ENCODE measurements around the gene FAHD2B. TPM values are rescaled to one million over a fixed set of nuclear protein-coding genes. Genes with fewer than 3 reads are reported as not detected.
"Not testable (repeated sequence)": the region's sequence is repeated elsewhere in the genome, so short reads cannot be mapped to it uniquely, and the experiment has no call there.

The FAHD2B gene
- total and polyA plus RNA-seq, 5 donors from 2014 or later = 12.9 to 22.9 (median 20.0) TPM

DNA sequence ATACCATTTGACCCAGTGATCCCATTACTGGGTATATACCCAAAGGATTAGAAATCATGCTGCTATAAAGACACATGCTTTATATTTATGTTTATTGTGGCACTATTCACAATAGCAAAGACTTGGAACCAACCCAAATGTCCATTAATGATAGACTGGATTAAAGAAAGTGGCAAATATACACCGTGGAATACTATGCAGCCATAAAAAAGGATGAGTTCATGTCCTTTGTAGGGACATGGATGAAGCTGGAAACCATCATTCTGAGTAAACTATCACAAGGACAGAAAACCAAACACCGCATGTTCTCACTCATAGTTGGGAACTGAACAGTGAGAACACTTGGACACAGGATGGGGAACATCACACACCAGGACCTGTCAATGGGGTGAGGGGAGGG, 12.2 kb upstream of the FAHD2B start:
- not testable (repeated sequence) for H3K27ac Mint-ChIP-seq; H3K36me3 Mint-ChIP-seq; H3K9me3 Mint-ChIP-seq; H3K4me3 Mint-ChIP-seq; H3K4me1 ChIP-seq (ENCODE audit: control insufficient read depth, insufficient read depth, low read length, poor library complexity, severe bottlenecking); H3K27ac ChIP-seq (ENCODE audit: insufficient read depth, low read length, poor library complexity, severe bottlenecking); ATAC-seq (ENCODE audit: low read depth in 2 of 2); H3K4me1 Mint-ChIP-seq; H3K4me3 ChIP-seq (ENCODE audit: low read depth, low read length); DNase-seq; H3K27me3 ChIP-seq (ENCODE audit: control insufficient read depth, insufficient read depth, low read length); H3K36me3 ChIP-seq (ENCODE audit: control insufficient read depth, insufficient read depth, low read length); H3K9me3 ChIP-seq (ENCODE audit: control insufficient read depth in 2 of 2, low read length in 2 of 2)
- peaks cover 57% of the 10 kb centered on the region for H3K27me3 Mint-ChIP-seq

- ATAC-seq (ENCODE audit: low read depth in 2 of 2); H3K27ac ChIP-seq (ENCODE audit: insufficient read depth, low read length, poor library complexity, severe bottlenecking); H3K4me3 ChIP-seq (ENCODE audit: low read depth, low read length); DNase-seq; H3K4me1 ChIP-seq (ENCODE audit: control insufficient read depth, insufficient read depth, low read length, poor library complexity, severe bottlenecking); H3K36me3 Mint-ChIP-seq; H3K27me3 ChIP-seq (ENCODE audit: control insufficient read depth, insufficient read depth, low read length); H3K9me3 Mint-ChIP-seq; H3K36me3 ChIP-seq (ENCODE audit: control insufficient read depth, insufficient read depth, low read length); H3K27ac Mint-ChIP-seq; H3K9me3 ChIP-seq (ENCODE audit: control insufficient read depth in 2 of 2, low read length in 2 of 2): not testable (repeated sequence)
- peaks cover 0 to 12% (median 3%) of the 10 kb centered on the region in 4 donors for H3K4me1 Mint-ChIP-seq
- peak overlapping the region in 1 of 4 donors; percentile 59 for H3K4me3 Mint-ChIP-seq
- H3K27me3 Mint-ChIP-seq = peaks cover 19% of the 10 kb centered on the region
These were observed 4.2 kb upstream of the FAHD2B start for GRCh38 chr2:97098786-97099372.

GRCh38 chr2:97095661-97096060, 979 bp upstream of the FAHD2B start:
- Mint-ChIP-seq H3K4me1 (peaks cover 0 to 15% (median 9%) of the 10 kb centered on the region in 4 donors), H3K4me3 (peak overlapping the region; percentile 74 to 83 (median 78)), H3K9me3 (peaks cover 0 to 1% (median 0%) of the 10 kb centered on the region in 7 donors), H3K36me3 (peaks cover under 1% of the 10 kb centered on the region), H3K27me3 (no peaks in the 10 kb centered on the region), H3K27ac (peak overlapping the region; percentile 18 to 88 (median 80))
- Histone ChIP-seq H3K27ac (ENCODE audit: insufficient read depth, low read length, poor library complexity, severe bottlenecking) (no peak overlapping the region), H3K4me1 (ENCODE audit: control insufficient read depth, insufficient read depth, low read length, poor library complexity, severe bottlenecking) (peaks cover 3% of the 10 kb centered on the region), H3K36me3 (ENCODE audit: control insufficient read depth, insufficient read depth, low read length) (no peaks in the 10 kb centered on the region), H3K27me3 (ENCODE audit: control insufficient read depth, insufficient read depth, low read length) (peaks cover 2% of the 10 kb centered on the region), H3K4me3 (ENCODE audit: low read depth, low read length) (no peak overlapping the region), H3K9me3 (ENCODE audit: control insufficient read depth in 2 of 2, low read length in 2 of 2) (no peaks in the 10 kb centered on the region)
- DNase-seq (no peak), ATAC-seq (ENCODE audit: low read depth in 2 of 2) (no peak)

GRCh38 chr2:97093983-97094771, 505 bp downstream of the FAHD2B start:
- not testable (repeated sequence) for H3K4me3 ChIP-seq (ENCODE audit: low read depth, low read length); DNase-seq; H3K27me3 Mint-ChIP-seq

DNA sequence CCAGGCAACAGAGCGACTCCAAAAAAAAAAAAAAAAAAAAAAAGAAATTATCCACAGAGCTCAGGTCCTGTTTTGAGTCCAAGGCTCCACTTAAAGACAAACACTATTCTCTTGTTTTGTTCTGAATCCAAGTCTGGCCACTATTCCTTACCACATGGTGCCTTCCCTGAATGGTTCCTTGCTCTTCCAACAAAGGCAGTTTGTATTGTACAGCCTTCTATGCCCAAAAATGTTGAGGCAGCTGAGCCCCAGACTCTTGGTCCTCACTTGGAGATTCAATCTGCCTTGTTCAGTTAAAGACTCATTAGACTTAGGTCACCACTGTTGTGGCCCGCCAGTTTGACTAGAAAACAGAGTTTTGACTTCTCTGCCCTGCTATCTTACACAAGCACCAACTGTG, 1.7 kb downstream of the FAHD2B start:
- H3K27me3 Mint-ChIP-seq, H3K9me3 Mint-ChIP-seq: not testable (repeated sequence)
- H3K4me3 Mint-ChIP-seq = peak overlapping the region in 2 of 4 donors; percentile 15 to 94

More at GRCh38 chr2:97093983-97094771, 505 bp downstream of the FAHD2B start:
- ATAC-seq (ENCODE audit: low read depth in 2 of 2) = peak in 1 of 2 donors; percentile 7
- not testable (repeated sequence) for H3K36me3 Mint-ChIP-seq; H3K27ac ChIP-seq (ENCODE audit: insufficient read depth, low read length, poor library complexity, severe bottlenecking); H3K27me3 ChIP-seq (ENCODE audit: control insufficient read depth, insufficient read depth, low read length); H3K9me3 ChIP-seq (ENCODE audit: control insufficient read depth in 2 of 2, low read length in 2 of 2); H3K4me1 ChIP-seq (ENCODE audit: control insufficient read depth, insufficient read depth, low read length, poor library complexity, severe bottlenecking); H3K36me3 ChIP-seq (ENCODE audit: control insufficient read depth, insufficient read depth, low read length); H3K9me3 Mint-ChIP-seq
- Mint-ChIP-seq H3K27ac (peak overlapping the region in 2 of 3 donors; percentile 26 to 62), H3K4me1 (peaks cover 0 to 15% (median 9%) of the 10 kb centered on the region in 4 donors), H3K4me3 (peak overlapping the region; percentile 15 to 76 (median 61))

DNA sequence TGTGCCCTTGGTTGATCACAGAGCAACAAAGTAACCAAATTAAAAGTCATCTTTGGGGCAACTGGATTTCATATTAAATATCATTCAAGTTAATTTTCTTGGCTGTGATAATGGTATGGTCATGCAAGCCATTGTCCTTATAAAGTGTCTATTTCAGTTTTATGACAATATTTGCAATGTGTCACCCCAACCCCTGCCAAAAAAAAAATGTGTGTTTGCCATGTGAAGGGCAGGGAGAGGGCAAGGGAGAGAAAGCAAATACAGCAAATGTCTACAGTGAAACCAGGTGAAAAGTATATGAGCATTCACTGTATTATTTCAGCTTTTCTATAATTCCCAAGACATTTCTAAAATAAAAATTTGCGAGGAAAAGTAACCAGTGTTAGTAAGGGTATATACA, 6.0 kb downstream of the FAHD2B start:
- ATAC-seq (ENCODE audit: low read depth in 2 of 2); H3K27me3 ChIP-seq (ENCODE audit: control insufficient read depth, insufficient read depth, low read length); H3K4me3 Mint-ChIP-seq; H3K27me3 Mint-ChIP-seq; H3K4me1 Mint-ChIP-seq; H3K27ac Mint-ChIP-seq; H3K9me3 Mint-ChIP-seq; H3K36me3 ChIP-seq (ENCODE audit: control insufficient read depth, insufficient read depth, low read length); H3K9me3 ChIP-seq (ENCODE audit: control insufficient read depth in 2 of 2, low read length in 2 of 2); DNase-seq; H3K27ac ChIP-seq (ENCODE audit: insufficient read depth, low read length, poor library complexity, severe bottlenecking); H3K4me3 ChIP-seq (ENCODE audit: low read depth, low read length); H3K4me1 ChIP-seq (ENCODE audit: control insufficient read depth, insufficient read depth, low read length, poor library complexity, severe bottlenecking): not testable (repeated sequence)
- peaks cover 17% of the 10 kb centered on the region for H3K36me3 Mint-ChIP-seq

More for the DNA sequence above, 1.7 kb downstream of the FAHD2B start:
- H3K36me3 Mint-ChIP-seq = peaks cover 12% of the 10 kb centered on the region
- peak overlapping the region in 1 of 3 donors; percentile 38 for H3K27ac Mint-ChIP-seq
- H3K27ac ChIP-seq (ENCODE audit: insufficient read depth, low read length, poor library complexity, severe bottlenecking); H3K9me3 ChIP-seq (ENCODE audit: control insufficient read depth in 2 of 2, low read length in 2 of 2); DNase-seq; H3K27me3 ChIP-seq (ENCODE audit: control insufficient read depth, insufficient read depth, low read length); ATAC-seq (ENCODE audit: low read depth in 2 of 2); H3K4me3 ChIP-seq (ENCODE audit: low read depth, low read length); H3K36me3 ChIP-seq (ENCODE audit: control insufficient read depth, insufficient read depth, low read length); H3K4me1 ChIP-seq (ENCODE audit: control insufficient read depth, insufficient read depth, low read length, poor library complexity, severe bottlenecking): not testable (repeated sequence)
- H3K4me1 Mint-ChIP-seq = peaks cover 0 to 15% (median 9%) of the 10 kb centered on the region in 4 donors

- not testable (repeated sequence) for H3K4me1 ChIP-seq (ENCODE audit: control insufficient read depth, insufficient read depth, low read length, poor library complexity, severe bottlenecking); H3K9me3 ChIP-seq (ENCODE audit: control insufficient read depth in 2 of 2, low read length in 2 of 2); H3K27me3 ChIP-seq (ENCODE audit: control insufficient read depth, insufficient read depth, low read length); H3K9me3 Mint-ChIP-seq; H3K36me3 ChIP-seq (ENCODE audit: control insufficient read depth, insufficient read depth, low read length); DNase-seq; H3K4me3 Mint-ChIP-seq; H3K27ac Mint-ChIP-seq; H3K27ac ChIP-seq (ENCODE audit: insufficient read depth, low read length, poor library complexity, severe bottlenecking); H3K27me3 Mint-ChIP-seq; ATAC-seq (ENCODE audit: low read depth in 2 of 2); H3K4me3 ChIP-seq (ENCODE audit: low read depth, low read length); H3K4me1 Mint-ChIP-seq
- H3K36me3 Mint-ChIP-seq = peaks cover 13% of the 10 kb centered on the region
These were observed 9.6 kb downstream of the FAHD2B start for GRCh38 chr2:97085093-97085492.

DNA sequence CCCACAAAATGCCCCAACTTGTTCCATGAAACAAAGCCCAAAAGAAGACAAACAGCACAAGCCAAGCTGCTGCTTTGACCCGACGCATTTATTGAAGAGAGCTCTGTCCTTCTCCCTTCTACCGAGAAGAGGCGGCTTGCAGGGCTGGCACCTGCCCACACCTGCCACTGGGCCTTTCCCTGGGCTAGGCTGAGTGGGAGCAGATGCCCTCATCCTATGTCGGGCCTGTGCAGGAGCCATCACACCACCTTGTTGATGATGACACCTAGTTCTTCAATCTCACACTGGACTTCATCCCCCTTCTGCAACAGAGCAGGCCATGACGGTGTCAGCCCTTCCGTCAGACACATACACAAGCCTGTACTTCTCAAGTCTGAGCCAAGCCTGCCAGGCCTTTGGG, 11.2 kb downstream of the FAHD2B start:
- not testable (repeated sequence) for H3K4me1 ChIP-seq (ENCODE audit: control insufficient read depth, insufficient read depth, low read length, poor library complexity, severe bottlenecking); H3K27ac ChIP-seq (ENCODE audit: insufficient read depth, low read length, poor library complexity, severe bottlenecking); H3K4me1 Mint-ChIP-seq; H3K4me3 Mint-ChIP-seq; ATAC-seq (ENCODE audit: low read depth in 2 of 2); DNase-seq; H3K9me3 ChIP-seq (ENCODE audit: control insufficient read depth in 2 of 2, low read length in 2 of 2); H3K36me3 ChIP-seq (ENCODE audit: control insufficient read depth, insufficient read depth, low read length); H3K9me3 Mint-ChIP-seq; H3K4me3 ChIP-seq (ENCODE audit: low read depth, low read length); H3K27me3 Mint-ChIP-seq; H3K27me3 ChIP-seq (ENCODE audit: control insufficient read depth, insufficient read depth, low read length)
- Mint-ChIP-seq H3K27ac (peak overlapping the region in 1 of 3 donors; percentile 25), H3K36me3 (peaks cover 10% of the 10 kb centered on the region)

Measured in CD4-positive, CD25-positive, alpha-beta regulatory T cell (primary cell).